GM18508 (cell line): Measurements from ENCODE around the gene TMEM258.

Source experiments
- ATAC-seq: cut with Tn5 transposase; IDR thresholded peaks from one replicate; pipeline ENCODE4 v1.9.1; 2021; ENCODE audit warnings: moderate number of reproducible peaks; ENCODE audit not compliant: insufficient read depth, unreplicated experiment

TMEM258 gene

GRCh38 chr11:61797263-61797944, 5.0 kb upstream of the TMEM258 start:
- no peak for ATAC-seq

- no peak for ATAC-seq
These were observed 3.6 kb upstream of the TMEM258 start for GRCh38 chr11:61795876-61796526.

GRCh38 chr11:61795459-61795858, 3.1 kb upstream of the TMEM258 start:
- no peak for ATAC-seq

- no peak for ATAC-seq
These were observed 2.2 kb upstream of the TMEM258 start for GRCh38 chr11:61794579-61794978.

- ATAC-seq: no peak
These were observed 1.4 kb upstream of the TMEM258 start for GRCh38 chr11:61793829-61794204.

GRCh38 chr11:61793083-61793828, 857 bp upstream of the TMEM258 start:
- ATAC-seq: no peak

GRCh38 chr11:61791737-61792309, 576 bp downstream of the TMEM258 start:
- ATAC-seq: no peak

- no peak for ATAC-seq
These were observed 4.4 kb downstream of the TMEM258 start for GRCh38 chr11:61787928-61788491.

- no peak for ATAC-seq
These were observed 6.5 kb downstream of the TMEM258 start for GRCh38 chr11:61785837-61786402.

- no peak for ATAC-seq
These were observed 7.9 kb downstream of the TMEM258 start for GRCh38 chr11:61784506-61784805.

GRCh38 chr11:61783717-61784505, 8.5 kb downstream of the TMEM258 start:
- no peak for ATAC-seq

- no peak for ATAC-seq
These were observed 9.6 kb downstream of the TMEM258 start for GRCh38 chr11:61782841-61783240.

- ATAC-seq: no peak
These were observed 10.1 kb downstream of the TMEM258 start for GRCh38 chr11:61782299-61782698.

GRCh38 chr11:61781585-61781984, 10.8 kb downstream of the TMEM258 start:
- no peak for ATAC-seq

GRCh38 chr11:61780581-61781162, 11.7 kb downstream of the TMEM258 start:
- ATAC-seq: no peak

- ATAC-seq: no peak
These were observed 12.5 kb downstream of the TMEM258 start for GRCh38 chr11:61779666-61780525.

GRCh38 chr11:61778920-61779650, 13.3 kb downstream of the TMEM258 start:
- ATAC-seq: no peak

- no peak for ATAC-seq
These were observed 14.0 kb downstream of the TMEM258 start for GRCh38 chr11:61778357-61778886.
